HG03025 (cell line): Measurements from ENCODE around the gene ANTXR2.
"Not testable (repeated sequence)": the region's sequence is repeated elsewhere in the genome, so short reads cannot be mapped to it uniquely, and the experiment has no call there.

Experiments
- ATAC-seq: cut with Tn5 transposase; IDR thresholded peaks from one replicate; pipeline ENCODE4 v1.9.1; 2021; ENCODE audit warnings: mild to moderate bottlenecking, moderate library complexity; ENCODE audit not compliant: unreplicated experiment, low FRiP score

The ANTXR2 gene

GRCh38 chr4:79998201-79998600 lies 74.8 kb downstream of the ANTXR2 start:
- no peak for ATAC-seq

- ATAC-seq: no peak
These were observed 76.2 kb downstream of the ANTXR2 start for GRCh38 chr4:79996851-79997250.

- no peak for ATAC-seq
These were observed 79.6 kb downstream of the ANTXR2 start for GRCh38 chr4:79993476-79993875.

GRCh38 chr4:79991601-79992000 lies 81.4 kb downstream of the ANTXR2 start:
- no peak for ATAC-seq

- ATAC-seq: not testable (repeated sequence)
These were observed 81.9 kb downstream of the ANTXR2 start for GRCh38 chr4:79991100-79991499.

GRCh38 chr4:79987401-79987800 lies 85.6 kb downstream of the ANTXR2 start:
- no peak for ATAC-seq

GRCh38 chr4:79983431-79983830 lies 89.6 kb downstream of the ANTXR2 start:
- ATAC-seq: no peak

- no peak for ATAC-seq
These were observed 90.3 kb downstream of the ANTXR2 start for GRCh38 chr4:79982601-79983322.

- ATAC-seq: no peak
These were observed 92.6 kb downstream of the ANTXR2 start for GRCh38 chr4:79980448-79980847.

- no peak for ATAC-seq
These were observed 93.1 kb downstream of the ANTXR2 start for GRCh38 chr4:79979785-79980437.

GRCh38 chr4:79977131-79977840 lies 95.7 kb downstream of the ANTXR2 start:
- no peak for ATAC-seq

- no peak for ATAC-seq
These were observed 108.4 kb downstream of the ANTXR2 start for GRCh38 chr4:79964400-79965211.

GRCh38 chr4:79964020-79964399 lies 109.0 kb downstream of the ANTXR2 start:
- ATAC-seq: no peak

GRCh38 chr4:79959652-79960051 lies 113.4 kb downstream of the ANTXR2 start:
- ATAC-seq: no peak

GRCh38 chr4:79958466-79959264 lies 114.4 kb downstream of the ANTXR2 start:
- ATAC-seq: no peak

- ATAC-seq: no peak
These were observed 123.9 kb downstream of the ANTXR2 start for GRCh38 chr4:79949178-79949577.

GRCh38 chr4:79948739-79949138 lies 124.3 kb downstream of the ANTXR2 start:
- no peak for ATAC-seq

- no peak for ATAC-seq
These were observed 124.8 kb downstream of the ANTXR2 start for GRCh38 chr4:79948261-79948660.

GRCh38 chr4:79947386-79947785 lies 125.6 kb downstream of the ANTXR2 start:
- ATAC-seq: no peak

- ATAC-seq: no peak
These were observed 137.8 kb downstream of the ANTXR2 start for GRCh38 chr4:79935274-79935673.
